Putamen (tissue), 1 donor: Measurements from ENCODE around the gene HS6ST1.
"Not testable (repeated sequence)": the region's sequence is repeated elsewhere in the genome, so short reads cannot be mapped to it uniquely, and the experiment has no call there.

Source experiments
- DNase-seq: peaks from one replicate; pipeline ENCODE4 v3.0.0-alpha.2; 2016; ENCODE audit warnings: low spot score

The HS6ST1 gene

DNA sequence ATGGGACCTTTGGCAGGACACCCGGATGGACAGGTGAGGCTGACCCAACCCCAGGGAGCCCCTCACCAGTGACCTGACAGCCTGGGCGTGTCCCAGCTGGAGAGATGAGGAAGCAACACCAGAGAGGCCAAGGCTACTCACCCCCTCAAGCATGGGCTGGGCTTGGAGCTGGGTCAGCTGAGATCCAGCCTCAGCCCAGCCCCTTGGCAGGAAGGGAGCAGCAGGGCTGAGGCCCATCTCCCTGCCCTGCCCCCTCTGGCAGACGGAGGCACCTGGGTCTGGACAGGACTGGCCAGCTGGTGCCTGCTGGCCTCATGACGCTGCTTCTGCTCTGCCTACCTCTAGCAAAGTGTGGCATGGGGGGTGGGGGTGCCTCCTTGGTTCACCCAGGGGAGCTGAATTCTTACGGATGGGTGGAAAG is 37.8 kb downstream of the HS6ST1 start:
- DNase-seq, result no peak

DNA sequence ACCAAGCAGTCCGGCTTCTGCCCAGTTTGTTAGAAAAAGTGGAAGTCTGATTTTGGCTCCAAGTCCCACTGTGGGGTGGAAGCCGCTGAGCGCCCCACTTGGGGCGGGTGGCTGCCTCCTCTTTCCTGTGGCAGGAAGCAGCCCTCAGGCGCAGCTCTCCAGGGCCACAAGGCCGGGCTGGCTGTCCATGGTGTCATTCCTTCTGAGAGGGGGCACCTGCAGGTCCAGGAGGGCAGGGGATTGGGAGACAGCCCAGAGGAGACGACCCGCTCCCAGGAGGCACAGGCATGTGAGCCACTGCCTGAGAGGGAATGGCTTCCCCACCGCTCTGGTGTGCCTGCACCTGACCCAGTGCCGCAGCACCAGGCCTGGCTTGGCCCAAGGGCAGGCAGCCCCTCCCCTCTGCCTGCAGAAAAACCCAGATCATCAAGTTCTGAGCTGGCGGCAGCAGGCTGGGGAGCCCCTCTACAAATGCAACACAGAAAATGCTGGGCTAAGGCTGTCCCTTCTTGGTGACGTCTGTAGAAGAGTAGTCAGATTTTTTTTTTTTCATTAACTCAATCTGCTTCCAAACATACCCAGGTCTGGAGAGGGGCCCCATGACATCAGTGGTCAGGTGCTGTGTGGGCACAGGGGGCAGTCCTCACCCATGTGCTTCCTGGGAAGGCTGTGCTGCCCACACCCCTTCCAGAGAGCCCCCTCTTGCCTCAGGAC is 38.4 kb downstream of the HS6ST1 start:
- no peak for DNase-seq

DNA sequence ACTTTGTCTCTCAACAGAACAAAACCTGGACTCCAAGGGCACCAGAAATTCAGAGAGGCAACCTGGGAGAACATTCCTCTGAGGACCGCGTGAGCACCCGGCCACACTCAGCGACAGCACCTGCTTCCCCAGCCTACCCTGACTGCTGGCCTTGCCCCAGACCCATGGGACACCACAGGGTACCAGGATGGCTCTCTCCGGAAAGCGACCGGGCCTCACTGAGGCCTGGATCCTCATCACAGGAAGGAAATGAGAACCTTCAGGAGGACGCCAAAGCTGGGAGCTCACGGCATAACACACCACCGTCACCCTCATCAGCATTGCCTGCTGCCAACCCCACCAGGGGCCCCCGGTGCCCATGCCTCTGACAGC is 38.9 kb downstream of the HS6ST1 start:
- DNase-seq, result no peak

DNA sequence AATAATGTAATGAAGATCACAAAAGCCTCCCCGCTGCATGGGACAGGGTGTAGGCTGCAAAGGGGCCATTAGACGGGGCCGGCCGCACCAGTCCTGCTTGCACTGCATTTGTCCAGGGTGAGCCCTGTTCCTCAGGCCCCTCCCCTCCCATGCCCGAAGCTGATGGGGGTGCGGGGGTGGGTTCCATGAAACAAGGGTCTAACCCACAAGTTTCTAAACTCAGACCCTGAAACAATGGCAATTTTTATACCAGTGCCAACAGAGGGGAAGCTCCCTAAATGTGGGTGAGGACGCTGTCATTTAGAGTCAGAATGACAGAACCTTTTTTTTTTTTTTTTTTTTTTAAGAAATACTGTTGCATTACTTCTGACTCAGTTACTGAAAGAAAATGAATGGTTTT is 39.7 kb downstream of the HS6ST1 start:
- DNase-seq, result no peak

DNA sequence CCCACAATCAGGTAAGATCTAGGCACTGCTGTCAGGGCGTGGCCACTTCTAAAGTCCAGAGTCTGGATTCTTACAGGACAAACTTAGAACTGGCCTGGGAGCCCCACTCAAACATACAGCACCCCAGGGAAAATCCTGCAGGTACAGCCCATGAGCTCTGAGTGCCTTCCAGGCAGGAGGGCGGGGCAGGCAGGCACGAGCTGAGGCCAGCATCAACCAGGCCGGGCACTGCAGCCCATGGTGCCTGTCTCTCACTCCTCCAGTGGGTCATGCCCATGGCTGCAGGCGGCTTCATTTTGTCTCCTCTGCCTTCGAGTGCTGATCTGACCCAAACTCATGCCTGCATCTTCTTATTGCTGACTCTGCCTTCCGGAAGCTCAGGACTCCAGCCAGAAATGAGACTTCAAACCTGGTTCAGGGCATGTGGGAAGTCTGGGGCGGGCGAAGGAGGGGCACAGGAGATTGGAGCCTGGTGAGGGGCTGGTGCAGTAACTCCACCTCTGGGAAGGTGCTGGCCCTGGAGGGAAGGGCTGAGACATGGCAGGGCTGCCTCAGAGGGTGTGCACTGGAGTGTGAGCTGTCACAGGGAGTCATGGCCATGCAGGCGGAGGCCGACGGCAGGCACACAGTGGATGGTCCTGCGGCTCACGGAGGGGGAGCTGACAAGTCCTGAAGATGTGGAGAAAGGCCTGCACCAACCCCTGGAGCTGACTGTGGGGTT is 40.5 kb downstream of the HS6ST1 start:
- DNase-seq, result no peak

DNA sequence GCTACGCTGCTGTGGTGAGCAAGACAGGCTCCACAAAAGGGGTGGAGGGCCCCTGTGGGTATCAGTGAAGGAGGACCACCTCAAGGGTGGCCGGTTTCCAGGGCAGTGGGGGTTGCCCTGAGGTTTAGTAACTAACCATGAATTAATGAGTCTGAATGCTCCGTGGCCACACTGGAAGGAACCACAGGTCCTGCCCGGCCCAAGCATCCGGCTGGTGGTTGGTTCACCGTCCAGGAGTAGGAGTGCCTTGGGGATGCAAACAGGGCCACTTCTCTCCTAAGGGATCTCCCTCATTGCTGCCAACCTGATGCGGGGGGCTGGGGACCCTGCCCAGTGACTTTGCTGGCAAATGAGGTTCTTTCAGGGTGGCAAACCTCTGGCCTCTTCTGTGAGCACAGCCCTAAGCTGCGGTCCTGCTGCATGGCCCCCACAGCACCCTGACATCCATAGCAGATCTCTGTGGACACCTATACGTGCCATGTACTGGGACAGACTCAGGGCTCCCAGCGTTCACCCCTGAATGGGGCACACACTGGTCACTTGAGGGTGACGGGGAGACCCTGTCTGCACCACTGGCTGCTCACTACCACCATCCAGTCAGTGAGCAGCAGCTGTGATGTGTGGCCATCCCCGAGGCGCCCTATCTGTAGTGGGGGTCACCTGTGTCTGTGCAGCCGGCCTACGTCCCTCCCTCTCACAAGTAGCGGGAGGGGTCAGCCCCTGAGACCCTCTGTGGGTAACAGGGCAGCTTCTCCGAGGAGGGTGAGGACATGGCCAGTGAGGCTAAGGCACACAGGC is 41.6 kb downstream of the HS6ST1 start:
- DNase-seq, result no peak

DNA sequence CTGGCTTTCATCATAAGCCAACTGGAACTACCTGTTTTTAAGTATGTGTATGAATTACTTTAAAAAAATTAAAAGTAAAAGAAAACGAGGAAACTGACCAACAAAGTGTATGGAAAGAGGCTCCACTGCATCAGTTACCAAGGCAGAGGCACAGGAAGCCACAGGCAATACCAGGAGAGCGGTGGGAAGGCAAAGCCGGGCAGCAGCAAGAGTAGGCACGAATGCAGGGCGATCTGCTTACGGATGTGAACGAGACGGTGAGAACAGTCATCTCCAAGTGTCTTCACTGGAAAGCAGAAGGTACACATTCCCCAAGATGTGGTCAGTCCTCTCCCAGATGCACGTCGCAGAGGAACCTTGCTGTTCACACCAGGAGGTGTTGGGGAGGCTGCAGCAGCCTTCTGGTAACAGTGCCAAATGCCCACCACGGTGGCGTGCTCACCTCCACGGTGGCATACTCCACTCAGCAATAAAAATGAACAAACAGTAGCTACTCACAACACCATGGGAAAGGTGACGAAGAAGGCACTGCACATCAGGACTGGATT is 43.1 kb downstream of the HS6ST1 start:
- no peak for DNase-seq

DNA sequence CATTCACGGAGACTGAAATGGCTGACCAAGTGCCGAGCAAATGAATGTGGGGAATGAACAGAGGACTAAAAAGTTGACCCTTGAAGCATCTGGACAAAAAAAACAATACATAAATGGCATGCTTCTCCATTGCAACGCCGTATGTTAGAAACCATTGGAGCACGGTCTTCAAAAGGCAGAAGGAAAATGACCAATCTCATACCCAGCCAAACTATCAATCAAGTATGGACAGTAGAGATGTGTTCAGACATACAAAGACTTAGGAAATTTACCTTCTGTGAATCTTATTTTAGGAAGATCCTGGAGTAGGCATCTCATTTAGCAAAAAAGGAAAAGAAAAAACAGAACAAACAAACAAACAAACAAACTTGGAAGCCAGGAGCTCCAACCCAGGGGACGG is 44.5 kb downstream of the HS6ST1 start:
- no peak for DNase-seq

DNA sequence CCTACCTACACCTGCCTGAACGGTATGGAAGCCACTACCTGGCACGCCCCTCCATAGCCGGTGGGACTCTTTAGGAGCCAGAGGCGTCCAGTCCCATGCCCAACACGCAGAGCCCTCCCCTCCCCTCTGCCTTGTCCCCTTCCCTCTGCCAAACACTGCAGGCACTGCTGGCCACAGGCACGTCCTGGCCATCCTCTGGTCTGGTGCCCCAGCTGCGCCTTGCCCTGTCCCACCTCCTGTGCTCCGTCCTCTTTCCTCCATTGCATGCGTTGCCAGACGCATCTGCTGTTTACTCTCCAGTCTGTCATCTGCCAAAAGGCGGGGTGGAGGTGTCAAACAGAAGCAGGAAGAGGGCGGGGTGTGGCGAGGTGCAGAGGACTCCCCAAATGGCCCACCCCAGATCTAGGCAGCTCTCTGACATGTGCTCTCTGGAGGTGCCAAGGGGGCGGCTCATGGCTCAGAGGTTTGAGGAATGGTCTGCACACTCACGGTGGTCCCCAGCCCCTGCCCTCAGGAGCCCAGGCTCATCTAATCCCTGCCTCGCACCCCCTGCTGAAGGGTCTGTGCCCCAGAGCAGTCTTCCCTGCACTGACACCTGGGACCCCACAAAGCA is 45.1 kb downstream of the HS6ST1 start:
- DNase-seq, result no peak

DNA sequence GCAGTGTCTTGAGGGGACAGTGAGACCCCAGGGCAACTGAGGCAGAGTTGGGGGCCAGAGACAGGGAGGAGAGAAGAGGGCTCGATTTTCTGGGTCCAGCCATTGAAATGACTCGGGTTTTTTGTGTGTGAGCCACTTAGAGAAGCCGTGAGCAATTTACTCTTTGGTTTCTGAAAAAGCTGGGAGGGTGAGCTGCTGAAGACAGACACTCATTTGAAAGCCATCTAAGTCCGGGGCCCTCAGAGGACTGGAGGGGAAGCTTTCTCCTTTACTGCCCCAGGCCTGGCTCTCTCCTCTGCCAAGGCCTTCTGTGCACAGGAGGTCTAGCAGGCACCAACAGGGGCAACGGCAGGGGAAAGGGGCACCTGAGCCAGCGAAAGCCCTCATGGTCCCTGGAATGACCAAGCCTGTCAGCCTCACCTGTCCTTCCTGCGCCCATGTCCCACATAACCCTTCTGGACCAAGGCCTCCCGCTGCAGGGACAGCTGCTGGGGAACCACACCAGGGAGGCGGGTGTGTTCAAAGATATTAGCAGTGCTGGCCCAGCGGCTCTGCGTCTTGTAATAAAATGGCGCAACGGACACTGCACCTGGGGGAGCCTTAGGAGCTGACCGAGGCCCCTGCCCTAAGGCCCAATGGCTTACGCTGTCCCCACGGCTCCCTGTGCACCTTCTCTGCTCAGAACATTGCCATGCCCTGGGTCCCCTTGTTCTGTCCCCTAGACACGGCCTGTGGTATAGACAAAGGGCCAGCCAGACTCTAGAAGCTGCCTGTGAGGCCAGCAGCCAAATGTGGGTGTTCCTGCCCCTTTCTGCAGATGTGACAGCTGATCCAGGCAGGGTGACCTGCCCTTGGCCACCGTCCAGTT is 45.8 kb downstream of the HS6ST1 start:
- no peak for DNase-seq

DNA sequence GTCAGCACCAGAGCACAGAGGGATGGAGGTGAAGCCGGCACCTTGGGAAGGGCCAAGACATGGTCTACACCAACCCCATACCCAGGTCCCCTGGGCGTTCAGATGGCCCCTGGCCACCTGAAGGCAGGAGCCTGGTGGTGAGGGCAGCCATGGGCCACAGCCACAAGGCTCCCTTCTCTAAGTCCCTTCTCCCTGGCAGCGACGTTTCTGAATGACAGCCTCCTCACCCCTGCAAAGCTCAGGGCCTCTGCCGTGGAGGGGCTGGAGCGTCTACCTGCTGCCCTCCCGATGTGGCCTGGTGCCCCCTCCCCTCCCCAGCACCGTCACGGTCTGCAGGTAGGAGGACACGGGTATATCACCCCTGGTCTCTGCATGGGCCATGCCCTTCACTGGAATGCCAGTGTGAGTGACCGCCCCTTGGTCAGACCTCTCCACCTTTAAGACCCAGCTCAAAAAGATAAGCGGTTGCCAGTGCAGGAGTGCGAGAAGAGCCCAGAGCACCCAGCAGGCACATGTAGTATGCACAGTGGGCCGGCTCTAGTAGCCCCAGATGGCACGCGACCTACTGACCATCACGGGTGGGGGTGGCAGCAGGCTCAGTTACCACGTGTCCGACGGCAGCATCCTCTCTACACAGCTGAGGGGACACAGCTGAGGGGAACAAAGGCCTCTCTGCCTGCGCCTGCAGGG is 46.6 kb downstream of the HS6ST1 start:
- no peak for DNase-seq

DNA sequence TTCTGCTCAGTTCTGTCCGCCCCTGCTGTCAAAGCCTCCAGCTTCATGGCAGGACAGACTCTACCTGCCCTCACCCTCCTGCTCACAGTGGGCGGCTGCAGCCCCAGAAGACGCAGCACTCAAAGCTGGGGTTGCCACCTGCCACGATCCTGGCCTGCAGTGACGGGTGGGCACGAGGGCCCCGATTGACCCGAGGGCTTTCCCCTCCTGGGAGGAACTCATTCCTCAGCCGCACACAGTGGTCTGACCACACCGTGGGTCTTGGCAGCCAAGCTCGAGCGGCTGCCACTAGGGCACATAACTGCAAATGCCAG is 47.1 kb downstream of the HS6ST1 start:
- no peak for DNase-seq

DNA sequence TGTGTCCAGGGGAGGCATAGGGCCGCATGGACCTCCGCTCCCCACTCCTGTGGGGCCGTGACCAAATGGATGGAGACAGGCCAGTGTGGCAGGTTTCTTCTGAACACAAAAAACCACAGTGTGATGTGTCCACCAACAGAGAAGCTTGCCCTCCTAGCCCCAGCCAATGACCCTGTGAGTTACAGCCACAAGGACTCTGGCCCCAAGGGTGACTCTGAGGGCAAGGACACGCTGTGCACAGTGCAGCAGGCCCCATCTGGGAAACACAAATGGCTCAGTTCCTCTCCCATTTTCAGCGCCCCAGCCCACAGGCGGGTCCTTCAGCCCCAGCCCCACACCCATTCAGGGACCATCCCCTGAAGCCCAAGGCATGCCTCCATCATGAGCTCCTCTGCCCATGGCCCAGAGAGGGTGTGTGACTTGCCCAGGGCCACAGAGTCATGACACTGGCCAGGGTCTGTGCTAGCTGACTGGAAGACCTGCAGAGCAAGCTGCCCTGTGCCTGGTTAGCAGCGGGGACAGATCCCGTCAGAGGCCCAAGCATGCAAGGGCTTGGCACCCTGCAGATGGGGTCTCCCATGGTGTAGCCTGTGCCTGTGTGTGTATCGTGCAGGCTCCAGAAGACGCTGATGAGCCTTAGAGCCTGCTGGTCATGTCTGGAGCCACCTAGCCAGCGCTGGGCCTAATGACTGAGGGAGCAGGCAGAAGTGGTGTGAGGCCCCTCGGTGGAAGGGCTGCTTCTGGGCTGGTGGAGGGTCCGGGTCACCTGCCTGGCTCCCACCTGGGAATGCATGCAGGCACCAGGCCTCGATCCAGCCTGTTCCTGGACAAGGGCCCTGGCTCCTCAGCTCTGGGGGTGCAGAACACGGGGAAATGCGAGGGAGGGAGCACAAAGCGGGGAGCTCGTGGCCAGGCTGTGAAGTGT is 47.7 kb downstream of the HS6ST1 start:
- DNase-seq, result no peak

DNA sequence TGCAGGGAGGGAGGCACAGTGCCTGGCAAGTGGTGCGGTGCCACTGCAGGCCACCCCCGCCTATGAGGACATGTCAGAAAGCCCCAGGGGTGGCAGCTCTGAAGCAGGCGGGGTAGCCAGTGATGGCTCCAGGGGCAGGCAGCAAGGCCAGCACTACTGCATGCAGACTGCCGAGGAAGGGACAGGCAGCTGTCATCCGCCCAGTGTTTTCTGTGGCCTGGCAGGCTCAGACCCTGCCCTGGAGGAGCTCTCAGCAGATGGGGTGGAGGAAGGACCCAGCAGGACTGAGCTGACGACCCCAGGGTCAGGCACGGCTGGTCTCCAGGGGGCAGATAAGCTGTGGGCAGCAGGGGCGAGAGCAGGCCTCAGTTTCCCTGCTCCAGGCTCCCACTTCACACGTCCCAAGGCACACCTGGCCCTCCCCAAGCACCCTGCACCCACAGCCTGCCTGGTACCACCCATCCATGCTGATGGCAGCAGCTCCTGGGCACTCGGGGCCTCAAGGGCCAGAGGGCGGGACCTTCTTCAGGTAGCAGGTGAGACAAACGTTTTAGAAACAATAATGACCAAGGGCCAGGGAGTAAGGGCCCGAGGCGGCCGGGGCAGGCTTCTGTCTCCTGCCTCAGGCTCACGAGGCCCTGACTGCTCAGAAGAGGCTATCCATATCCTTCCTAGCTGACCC is 48.5 kb downstream of the HS6ST1 start:
- no peak for DNase-seq

DNA sequence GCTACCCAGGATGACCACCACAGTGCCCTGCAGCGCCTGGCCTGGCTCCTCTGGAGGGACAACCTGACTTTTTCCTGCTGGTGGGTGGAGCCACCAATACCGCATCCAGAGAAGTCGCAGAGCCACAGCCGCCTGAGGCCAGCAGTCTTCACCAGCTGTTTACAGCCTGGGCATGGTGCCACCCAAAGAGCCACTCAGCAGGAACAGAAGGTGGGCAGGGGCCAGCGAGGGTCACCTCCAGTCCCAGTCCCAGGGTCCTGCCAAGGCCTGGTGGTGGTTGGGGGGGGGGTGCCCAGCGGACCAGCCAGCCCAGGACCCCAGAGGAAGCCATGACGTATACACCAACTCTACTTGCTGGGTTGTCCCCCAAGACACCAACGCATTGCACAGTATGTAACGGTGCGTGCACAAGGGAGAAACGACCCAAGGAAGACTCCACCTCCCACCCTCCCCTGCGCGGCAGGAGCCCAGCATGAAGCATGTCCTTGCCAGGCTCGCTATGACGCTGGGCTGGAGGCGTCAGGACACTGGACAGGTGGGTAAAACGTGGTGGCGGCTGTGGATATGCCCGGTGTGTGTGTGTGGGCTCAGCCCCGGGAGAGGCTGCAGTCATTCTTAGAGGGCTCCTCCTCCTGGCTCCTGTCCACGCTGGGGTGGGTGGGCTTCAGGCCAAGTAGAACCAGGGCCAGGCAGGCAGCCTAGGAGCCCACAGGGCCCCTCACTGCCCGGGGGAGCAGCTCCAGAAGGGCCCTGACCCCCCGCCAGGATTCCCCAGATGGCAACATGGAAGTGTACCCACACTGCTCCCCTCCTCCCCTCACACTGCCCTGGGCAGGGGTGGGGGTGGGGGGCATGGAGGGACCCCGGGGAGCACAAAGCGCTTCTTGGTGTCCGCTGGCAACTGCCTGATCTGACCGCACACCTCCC is 49.3 kb downstream of the HS6ST1 start:
- DNase-seq, result no peak

DNA sequence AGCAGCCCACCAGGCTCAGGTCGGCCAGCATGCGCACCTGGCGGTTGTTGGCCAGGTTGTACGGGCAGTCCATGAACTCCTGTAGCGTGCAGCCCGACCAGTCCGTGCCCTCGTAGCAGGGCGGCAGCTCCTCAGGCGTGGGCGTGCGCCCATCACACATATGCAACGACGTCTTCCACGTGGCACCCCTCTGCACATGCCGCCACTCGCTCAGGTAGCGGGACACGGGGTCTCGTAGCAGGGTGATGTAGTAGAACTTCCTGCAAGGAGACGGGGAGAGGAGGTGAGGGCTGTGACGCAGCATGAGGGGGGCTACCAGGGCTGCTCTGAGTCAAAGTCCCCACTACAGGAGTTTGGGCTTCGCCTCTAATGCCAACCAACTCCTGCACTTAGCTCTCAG is 50.1 kb downstream of the HS6ST1 start:
- not testable (repeated sequence) for DNase-seq

DNA sequence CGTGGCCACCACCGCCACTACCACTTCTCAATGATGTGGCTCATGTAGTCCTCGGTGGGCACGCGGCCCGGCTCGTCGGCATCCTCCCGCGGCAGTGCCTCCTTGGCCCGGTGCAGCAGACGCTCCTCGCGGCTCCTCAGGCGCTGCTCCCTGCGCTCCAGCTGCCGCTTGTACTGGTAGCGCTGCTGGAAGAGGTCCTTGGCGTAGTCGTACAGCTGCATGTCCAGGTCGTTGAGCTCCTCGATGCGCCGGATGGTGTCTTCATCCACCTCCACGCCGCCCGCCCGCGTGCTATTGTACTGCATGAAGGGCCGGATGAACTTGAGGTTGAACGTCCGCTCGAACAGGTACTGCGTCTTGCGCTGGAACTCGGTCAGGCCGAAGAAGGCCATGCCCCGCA is 50.5 kb downstream of the HS6ST1 start:
- DNase-seq, result not testable (repeated sequence)

DNA sequence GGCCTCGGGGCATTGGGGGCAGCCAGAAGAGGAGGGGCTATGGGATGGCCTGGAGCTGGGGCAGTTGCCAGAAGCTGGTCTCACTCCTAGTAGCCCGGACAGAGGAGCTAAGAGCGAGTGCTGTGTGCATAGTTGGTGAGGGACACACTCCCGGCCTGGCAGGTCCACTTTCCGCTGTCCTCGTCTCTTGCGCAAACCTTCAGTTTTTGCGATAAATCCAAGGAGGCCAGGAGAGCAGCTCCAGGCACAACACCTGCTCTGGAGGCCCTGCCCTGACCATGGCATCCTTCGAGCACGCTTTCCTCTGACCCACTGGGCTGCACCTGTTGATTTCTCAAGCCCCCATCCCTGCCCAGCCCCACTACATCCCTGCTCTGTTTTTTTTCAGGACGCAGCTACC is 51.0 kb downstream of the HS6ST1 start:
- DNase-seq, result not testable (repeated sequence)
